OCI-LY7 (cell line): Measurements from ENCODE around the gene TCERG1L. TPM values are rescaled to one million over a fixed set of nuclear protein-coding genes. Genes with fewer than 3 reads are reported as not detected.

Experiments used
- BruUV-seq: library from RNA; stranded (reverse); fragments of 400-500 nt; replicated peaks from 2 replicates; lab custom pipeline; 2021; lab: Mats Ljungman, UMichigan
- CTCF ChIA-PET: fragments of 300-600 bp; sonication (Branson Sonifier 250); formaldehyde crosslinking; loops from one replicate; lab custom pipeline; 2022; ENCODE audit warnings: antibody characterized with exemption; ENCODE audit not compliant: unreplicated experiment; lab: Charles Lee
- POLR2A ChIA-PET: fragments of 300-600 bp; sonication (Branson Sonifier 250); formaldehyde crosslinking; loops from one replicate; lab custom pipeline; 2022; ENCODE audit warnings: antibody characterized with exemption; lab: Charles Lee
- DNase-seq: peaks from one replicate; pipeline ENCODE4 v3.0.0-alpha.2; 2015; ENCODE audit warnings: low spot score
- H2AFZ ChIP-seq: fragments of 200-600 bp; sonication (generic), shearing (Covaris generic); 2 replicates; pipeline ENCODE4 v1.6.1; 2014; ENCODE audit warnings: mild to moderate bottlenecking, antibody characterized with exemption, low read length, moderate library complexity
- H3K27ac ChIP-seq: fragments of 200-600 bp; sonication (generic); 2 replicates; pipeline ENCODE4 v1.5.1; 2014; ENCODE audit warnings: mixed run types, low read depth, mild to moderate bottlenecking, moderate library complexity, low read length, inconsistent platforms; ENCODE audit not compliant: poor library complexity, severe bottlenecking
- H3K36me3 ChIP-seq: fragments of 200-600 bp; sonication (generic); 2 replicates; pipeline ENCODE4 v1.6.1; 2014; ENCODE audit warnings: mild to moderate bottlenecking, antibody characterized with exemption, low read length, moderate library complexity, mixed read lengths; ENCODE audit not compliant: insufficient read depth
- H3K4me1 ChIP-seq: fragments of 200-600 bp; sonication (generic); 2 replicates; pipeline ENCODE4 v1.5.1; 2014; ENCODE audit warnings: mild to moderate bottlenecking, low read length; ENCODE audit not compliant: insufficient read depth, poor library complexity, severe bottlenecking
- H3K4me2 ChIP-seq: fragments of 200-600 bp; sonication (generic); 2 replicates; pipeline ENCODE4 v1.6.1; 2014; ENCODE audit warnings: mild to moderate bottlenecking, low read length
- H3K4me3 ChIP-seq: fragments of 200-600 bp; sonication (generic); 2 replicates; pipeline ENCODE4 v1.5.1; 2014; ENCODE audit warnings: mild to moderate bottlenecking, low read depth, low read length; ENCODE audit not compliant: poor library complexity, severe bottlenecking
- H3K79me2 ChIP-seq: fragments of 200-600 bp; sonication (generic); 2 replicates; pipeline ENCODE4 v1.6.1; 2016; ENCODE audit warnings: low read depth, mild to moderate bottlenecking, low read length, moderate library complexity, mixed read lengths; ENCODE audit not compliant: insufficient read depth
- H3K9me2 ChIP-seq: fragments of 200-600 bp; sonication (generic); 2 replicates; pipeline ENCODE4 v1.6.1; 2016; ENCODE audit warnings: mild to moderate bottlenecking, low read length, mixed read lengths; ENCODE audit not compliant: insufficient read depth
- H3K9me3 ChIP-seq: fragments of 200-600 bp; sonication (generic); 2 replicates; pipeline ENCODE4 v1.6.1; 2014; ENCODE audit warnings: mild to moderate bottlenecking, mixed run types, low read length, mixed read lengths
- H4K20me1 ChIP-seq: fragments of 200-600 bp; sonication (generic); 2 replicates; pipeline ENCODE4 v1.6.1; 2014; ENCODE audit warnings: mild to moderate bottlenecking, antibody characterized with exemption, low read length, moderate library complexity, mixed read lengths; ENCODE audit not compliant: insufficient read depth
- CTCF ChIP-seq: fragments of 200-600 bp; sonication (generic); conservative IDR thresholded peaks from 2 replicates; pipeline ENCODE4 v1.5.1; 2014; ENCODE audit warnings: mild to moderate bottlenecking, antibody characterized with exemption, low read length, moderate library complexity, mixed read lengths
- EZH2phosphoT487 ChIP-seq: fragments of 200-600 bp; sonication (generic); IDR thresholded peaks from 2 replicates; pipeline ENCODE4 v1.6.1; 2018; ENCODE audit warnings: low read depth, borderline replicate concordance, mild to moderate bottlenecking, mixed run types, antibody characterized with exemption, low read length, moderate library complexity, mixed read lengths
- intact Hi-C: fragments of 100-400 bp; cut with micrococcal nuclease; formaldehyde crosslinking; loops from one replicate; pipeline ENCODE4 v1.10.0; 2022; ENCODE audit not compliant: unreplicated experiment
- total RNA-seq, 2 experiments: library from RNA; depleted of rRNA in 1 of 2; stranded (reverse); fragments of >200 nt in 1 of 2; shearing (Covaris generic) in 1 of 2; gene quantifications; 2 replicates each; pipeline ENCODE4 v1.2.3, GENCODE V29; 2014 to 2022

The TCERG1L gene
- total RNA-seq, 2 experiments from 2014 or later = not detected

GRCh38 chr10:131148270-131148669 lies 163.3 kb downstream of the TCERG1L start:
- Histone ChIP-seq H3K9me2 (no peaks in the 10 kb centered on the region), H3K4me1 (no peaks in the 10 kb centered on the region), H3K4me2 (no peak overlapping the region), H3K27ac (no peak overlapping the region), H3K36me3 (no peaks in the 10 kb centered on the region), H4K20me1 (no peaks in the 10 kb centered on the region), H3K9me3 (no peaks in the 10 kb centered on the region), H2AFZ (no peak overlapping the region), H3K79me2 (no peaks in the 10 kb centered on the region), H3K4me3 (no peak overlapping the region)
- TF ChIP-seq EZH2phosphoT487 (no peak), CTCF (no peak)
- BruUV-seq = no TSS peak
- ChIA-PET POLR2A (no interaction called here), CTCF (no interaction called here)
- intact Hi-C loops = no loop called here
- DNase-seq = no peak

GRCh38 chr10:131147301-131147975 lies 164.1 kb downstream of the TCERG1L start:
- Histone ChIP-seq H4K20me1 (no peaks in the 10 kb centered on the region), H3K79me2 (no peaks in the 10 kb centered on the region), H3K9me3 (no peaks in the 10 kb centered on the region), H3K4me1 (no peaks in the 10 kb centered on the region), H2AFZ (no peak overlapping the region), H3K9me2 (no peaks in the 10 kb centered on the region), H3K4me3 (no peak overlapping the region), H3K27ac (no peak overlapping the region), H3K4me2 (no peak overlapping the region), H3K36me3 (no peaks in the 10 kb centered on the region)
- intact Hi-C loops = no loop called here
- CTCF ChIA-PET = no interaction called here
- TF ChIP-seq EZH2phosphoT487 (no peak), CTCF (no peak)
- BruUV-seq = no TSS peak
- no peak for DNase-seq
- POLR2A ChIA-PET = no interaction called here

- H4K20me1 ChIP-seq = no peaks in the 10 kb centered on the region
- POLR2A ChIA-PET = no interaction called here
- H3K9me3 ChIP-seq = no peaks in the 10 kb centered on the region
- TF ChIP-seq EZH2phosphoT487 (no peak), CTCF (no peak)
- no TSS peak for BruUV-seq
- intact Hi-C loops = no loop called here
- no peak overlapping the region for H2AFZ ChIP-seq
- CTCF ChIA-PET = no interaction called here
- no peaks in the 10 kb centered on the region for H3K36me3 ChIP-seq
- H3K9me2 ChIP-seq = no peaks in the 10 kb centered on the region
- no peak for DNase-seq
- no peaks in the 10 kb centered on the region for H3K4me1 ChIP-seq
- H3K4me3 ChIP-seq = no peak overlapping the region
- no peak overlapping the region for H3K27ac ChIP-seq
- no peak overlapping the region for H3K4me2 ChIP-seq
- H3K79me2 ChIP-seq = no peaks in the 10 kb centered on the region
These were observed 164.7 kb downstream of the TCERG1L start for GRCh38 chr10:131146790-131147189.
